H9 (cell line): ENCODE results near the gene GALNT5. TPM values are rescaled to one million over a fixed set of nuclear protein-coding genes. Genes with fewer than 3 reads are reported as not detected.

Source experiments
- DNase-seq: peaks from one replicate; pipeline ENCODE4 v3.0.0-alpha.2; 2017
- H2AFZ ChIP-seq: one replicate; pipeline ENCODE4 v1.6.1; 2013; ENCODE audit warnings: mild to moderate bottlenecking, low read length, control low read depth, moderate library complexity
- H2AK5ac ChIP-seq: 2 replicates; pipeline ENCODE4 v1.6.1; 2013; ENCODE audit warnings: low read length, control low read depth, mixed read lengths; ENCODE audit not compliant: insufficient read length
- H2BK120ac ChIP-seq: one replicate; pipeline ENCODE4 v1.6.1; 2013; ENCODE audit warnings: low read depth, mild to moderate bottlenecking, low read length, control low read depth, inconsistent platforms; ENCODE audit not compliant: poor library complexity, severe bottlenecking
- H2BK12ac ChIP-seq: 2 replicates; pipeline ENCODE4 v1.6.1; 2013; ENCODE audit warnings: low read length, control low read depth, mixed read lengths, low read depth; ENCODE audit not compliant: insufficient read length
- H2BK15ac ChIP-seq: 2 replicates; pipeline ENCODE4 v1.6.1; 2013; ENCODE audit warnings: low read depth, low read length, control low read depth
- H2BK20ac ChIP-seq: one replicate; pipeline ENCODE4 v1.6.1; 2013; ENCODE audit warnings: low read depth, mild to moderate bottlenecking, low read length, control low read depth, inconsistent platforms; ENCODE audit not compliant: poor library complexity, severe bottlenecking
- H2BK5ac ChIP-seq: 2 replicates; pipeline ENCODE4 v1.6.1; 2013; ENCODE audit warnings: low read length, control low read depth, mixed read lengths; ENCODE audit not compliant: insufficient read length
- H3K14ac ChIP-seq: 2 replicates; pipeline ENCODE4 v1.6.1; 2013; ENCODE audit warnings: low read length, control low read depth; ENCODE audit not compliant: insufficient read depth
- H3K18ac ChIP-seq: 2 replicates; pipeline ENCODE4 v1.6.1; 2013; ENCODE audit warnings: low read depth, mild to moderate bottlenecking, mixed read lengths, low read length, control low read depth; ENCODE audit not compliant: insufficient read length
- H3K23ac ChIP-seq: 2 replicates; pipeline ENCODE4 v1.6.1; 2013; ENCODE audit warnings: low read length, control low read depth, mixed read lengths, low read depth; ENCODE audit not compliant: insufficient read length
- H3K23me2 ChIP-seq: 2 replicates; pipeline ENCODE4 v1.6.1; 2013; ENCODE audit warnings: low read depth, mild to moderate bottlenecking, mixed read lengths, low read length, control low read depth; ENCODE audit not compliant: insufficient read length, poor library complexity, severe bottlenecking
- H3K27ac ChIP-seq: 2 replicates; pipeline ENCODE4 v1.5.1; 2013; ENCODE audit warnings: low read length, control low read depth, mixed read lengths, low read depth; ENCODE audit not compliant: insufficient read length
- H3K27me3 ChIP-seq: 2 replicates; pipeline ENCODE4 v1.6.1; 2013; ENCODE audit warnings: low read length, control low read depth, inconsistent platforms; ENCODE audit not compliant: insufficient read depth
- H3K4ac ChIP-seq: 2 replicates; pipeline ENCODE4 v1.6.1; 2013; ENCODE audit warnings: low read depth, mild to moderate bottlenecking, control low read depth, inconsistent platforms, low read length, moderate library complexity
- H3K4me1 ChIP-seq: 2 replicates; pipeline ENCODE4 v1.6.1; 2013; ENCODE audit warnings: low read length, control low read depth, inconsistent platforms; ENCODE audit not compliant: insufficient read depth
- H3K4me2 ChIP-seq: 2 replicates; pipeline ENCODE4 v1.6.1; 2013; ENCODE audit warnings: low read length, control low read depth, mixed read lengths; ENCODE audit not compliant: insufficient read length, insufficient read depth
- H3K56ac ChIP-seq: 2 replicates; pipeline ENCODE4 v1.6.1; 2013; ENCODE audit warnings: low read depth, mild to moderate bottlenecking, mixed read lengths, low read length, control low read depth; ENCODE audit not compliant: insufficient read length
- H3K79me1 ChIP-seq: 2 replicates; pipeline ENCODE4 v1.6.1; 2013; ENCODE audit warnings: low read depth, mild to moderate bottlenecking, moderate library complexity, low read length, control low read depth, inconsistent platforms; ENCODE audit not compliant: insufficient read depth, poor library complexity, severe bottlenecking
- H3K79me2 ChIP-seq: 2 replicates; pipeline ENCODE4 v1.6.1; 2013; ENCODE audit warnings: low read length, control low read depth, inconsistent platforms; ENCODE audit not compliant: insufficient read depth
- H3K9ac ChIP-seq: 2 replicates; pipeline ENCODE4 v1.6.1; 2013; ENCODE audit warnings: low read length, control low read depth, mixed read lengths; ENCODE audit not compliant: insufficient read length; ENCODE audit errors: extremely low read depth
- H3K9me3 ChIP-seq: one replicate; pipeline ENCODE4 v1.6.1; 2013; ENCODE audit warnings: low read depth, low read length, inconsistent platforms; ENCODE audit not compliant: control insufficient read depth
- H3T11ph ChIP-seq: one replicate; pipeline ENCODE4 v1.6.1; 2013; ENCODE audit warnings: mild to moderate bottlenecking, low read length, control low read depth, inconsistent platforms
- H4K20me1 ChIP-seq: one replicate; pipeline ENCODE4 v1.6.1; 2013; ENCODE audit not compliant: control insufficient read depth, insufficient read length, insufficient read depth
- H4K5ac ChIP-seq: 2 replicates; pipeline ENCODE4 v1.6.1; 2013; ENCODE audit warnings: low read depth, mild to moderate bottlenecking, mixed read lengths, low read length, control low read depth; ENCODE audit not compliant: insufficient read length
- H4K8ac ChIP-seq: replicated peaks from 2 replicates; pipeline ENCODE4 v1.6.1; 2013; ENCODE audit warnings: low read length, control low read depth, mixed read lengths, low read depth; ENCODE audit not compliant: insufficient read length
- H4K91ac ChIP-seq: 2 replicates; pipeline ENCODE4 v1.6.1; 2013; ENCODE audit warnings: low read depth, mild to moderate bottlenecking, moderate library complexity, mixed read lengths, low read length, control low read depth; ENCODE audit not compliant: insufficient read length
- H3K27ac Mint-ChIP-seq, 3 experiments: 2 replicates in 2 of 3; 3 replicates in 1 of 3; pipeline ENCODE4 v1.8.0; 2020 to 2021; ENCODE audit warnings: mixed read lengths in 3 of 3, mild to moderate bottlenecking in 1 of 3, moderate library complexity in 1 of 3
- H3K27me3 Mint-ChIP-seq: 2 replicates; pipeline ENCODE4 v1.8.0; 2021; ENCODE audit warnings: low read depth, mild to moderate bottlenecking, moderate library complexity, mixed read lengths
- H3K36me3 Mint-ChIP-seq, 3 experiments: 2 replicates in 2 of 3; 3 replicates in 1 of 3; pipeline ENCODE4 v1.8.0; 2020 to 2021; ENCODE audit warnings: low read depth in 3 of 3, mixed read lengths in 3 of 3; ENCODE audit not compliant: insufficient read depth in 1 of 3
- H3K4me1 Mint-ChIP-seq, 2 experiments: 2 replicates each; pipeline ENCODE4 v1.8.0; 2020; ENCODE audit warnings: mixed read lengths in 2 of 2
- H3K4me3 Mint-ChIP-seq, 2 experiments: 2 replicates in 1 of 2; 3 replicates in 1 of 2; pipeline ENCODE4 v1.8.0; 2020 to 2021; ENCODE audit warnings: mild to moderate bottlenecking in 2 of 2, mixed read lengths in 2 of 2, moderate library complexity in 1 of 2
- H3K9me3 Mint-ChIP-seq, 2 experiments: 2 replicates in 1 of 2; 3 replicates in 1 of 2; pipeline ENCODE4 v1.8.0; 2020; ENCODE audit warnings: mild to moderate bottlenecking in 2 of 2, mixed read lengths in 2 of 2, moderate library complexity in 1 of 2
- WGBS: extraction: QIAGEN DNeasy Blood & Tissue Kit; methylation state at CpG from one replicate; pipeline ENCODE4 v1.1.7; 2013; ENCODE audit warnings: missing lambda C conversion rate, low lambda C conversion rate, mixed read lengths; ENCODE audit not compliant: insufficient read length; ENCODE audit errors: extremely low coverage; 5-methylcytosine and 5-hydroxymethylcytosine counted together
- total RNA-seq: library from RNA; stranded (reverse); gene quantifications from 2 replicates; pipeline ENCODE4 v1.2.1, GENCODE V29; 2021
- TF ChIP-seq, protein P1 (sequence below): fragments of 200-600 bp; sonication (generic); conservative IDR thresholded peaks from 3 replicates; pipeline ENCODE4 v1.8.0; 2021; ENCODE audit warnings: antibody characterized with exemption, mild to moderate bottlenecking

GALNT5 gene
- total RNA-seq, 1 experiment from 2014 or later, result 0.17 TPM

DNA sequence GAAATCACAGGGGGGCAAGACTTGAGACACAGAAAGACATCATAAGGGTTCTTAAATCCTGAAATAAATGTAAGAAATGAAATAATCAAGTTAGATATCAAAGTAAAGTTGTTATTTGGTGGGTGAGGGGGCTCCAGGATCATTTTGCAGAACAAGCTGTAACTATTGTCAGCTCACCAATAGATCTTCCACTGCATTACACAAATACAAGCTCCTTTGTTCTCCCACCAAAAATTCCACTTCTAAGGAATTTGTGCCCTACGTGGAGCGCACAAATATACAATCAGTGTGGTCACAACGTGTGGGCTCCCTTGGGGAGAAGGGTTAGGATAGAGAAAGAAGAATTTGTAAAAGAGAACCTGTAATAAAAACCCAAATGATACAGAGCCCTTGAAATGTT, 19.2 kb upstream of the GALNT5 start:
- Histone ChIP-seq H3K23me2 (no peaks in the 10 kb centered on the region), H3K56ac (no peak overlapping the region), H3K9ac (no peak overlapping the region), H2BK20ac (no peak overlapping the region), H3T11ph (no peak overlapping the region), H3K79me1 (no peaks in the 10 kb centered on the region), H4K5ac (no peak overlapping the region), H3K23ac (no peak overlapping the region), H3K4ac (no peak overlapping the region), H2AK5ac (no peak overlapping the region), H2BK120ac (no peak overlapping the region), H3K14ac (no peak overlapping the region), H3K4me1 (no peaks in the 10 kb centered on the region), H4K8ac (no peak overlapping the region), H4K91ac (no peak overlapping the region), H2BK12ac (no peak overlapping the region), H3K9me3 (no peaks in the 10 kb centered on the region), H3K27ac (no peak overlapping the region), H2BK5ac (no peak overlapping the region), H3K27me3 (no peaks in the 10 kb centered on the region), H3K79me2 (no peaks in the 10 kb centered on the region), H2AFZ (no peak overlapping the region), H4K20me1 (no peaks in the 10 kb centered on the region), H2BK15ac (no peak overlapping the region), H3K4me2 (no peak overlapping the region), H3K18ac (no peak overlapping the region)
- Mint-ChIP-seq H3K4me1 (0 out of 4 replicates have a peak, but pooled peaks cover 0 to 2% of the 10 kb centered on the region in 2 experiments), H3K9me3 (no peaks in the 10 kb centered on the region; a peak in 1 of 5 replicates), H3K27me3 (no peaks in the 10 kb centered on the region), H3K27ac (0 out of 7 replicates have a peak overlapping the region, but pooled peaks of 1 of the 3 experiments have one; percentile 44), H3K36me3 (0 out of 7 replicates have a peak, but pooled peaks cover 0 to 1% (median 0%) of the 10 kb centered on the region in 3 experiments), H3K4me3 (no peak overlapping the region)
- DNase-seq, result no peak
- no CpG with 5 or more reads among the region's 3 CpGs for WGBS
- TF ChIP-seq, protein P1, sequence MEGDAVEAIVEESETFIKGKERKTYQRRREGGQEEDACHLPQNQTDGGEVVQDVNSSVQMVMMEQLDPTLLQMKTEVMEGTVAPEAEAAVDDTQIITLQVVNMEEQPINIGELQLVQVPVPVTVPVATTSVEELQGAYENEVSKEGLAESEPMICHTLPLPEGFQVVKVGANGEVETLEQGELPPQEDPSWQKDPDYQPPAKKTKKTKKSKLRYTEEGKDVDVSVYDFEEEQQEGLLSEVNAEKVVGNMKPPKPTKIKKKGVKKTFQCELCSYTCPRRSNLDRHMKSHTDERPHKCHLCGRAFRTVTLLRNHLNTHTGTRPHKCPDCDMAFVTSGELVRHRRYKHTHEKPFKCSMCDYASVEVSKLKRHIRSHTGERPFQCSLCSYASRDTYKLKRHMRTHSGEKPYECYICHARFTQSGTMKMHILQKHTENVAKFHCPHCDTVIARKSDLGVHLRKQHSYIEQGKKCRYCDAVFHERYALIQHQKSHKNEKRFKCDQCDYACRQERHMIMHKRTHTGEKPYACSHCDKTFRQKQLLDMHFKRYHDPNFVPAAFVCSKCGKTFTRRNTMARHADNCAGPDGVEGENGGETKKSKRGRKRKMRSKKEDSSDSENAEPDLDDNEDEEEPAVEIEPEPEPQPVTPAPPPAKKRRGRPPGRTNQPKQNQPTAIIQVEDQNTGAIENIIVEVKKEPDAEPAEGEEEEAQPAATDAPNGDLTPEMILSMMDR, result no peak
